Sciatic nerve (tissue), 2 donors: ENCODE measurements around the gene OR2J2. TPM values are rescaled to one million over a fixed set of nuclear protein-coding genes. Genes with fewer than 3 reads are reported as not detected.
A peak's percentile ranks its signal among the peaks of the same experiment; 100 is the strongest.
"Not testable (repeated sequence)": the region's sequence is repeated elsewhere in the genome, so short reads cannot be mapped to it uniquely, and the experiment has no call there.

Source experiments
- ATAC-seq: fragments of 200-7000 bp; cut with Tn5 transposase; one replicate; pipeline ENCODE4 v1.9.1; 2020; ENCODE audit warnings: mild to moderate bottlenecking, moderate library complexity
- DNase-seq: peaks from one replicate; pipeline ENCODE4 v3.0.0-alpha.2; 2020; ENCODE audit warnings: low spot score
- intact Hi-C: fragments of 100-400 bp; cut with DNase I; formaldehyde crosslinking; loops from one replicate; pipeline ENCODE4 v1.14.2; 2022
- total RNA-seq: library from RNA; stranded (reverse); fragmentation: NEBNext Ultra II Directional; extraction: Animal tissue kit (Norgen Biotek cat#: 25700); gene quantifications from one replicate; pipeline ENCODE4 v1.2.1, GENCODE V29; 2021
- donor health status: DM: no; HTN: no; CAD: no.
- donor health status: DM: no; HTN: no; CAD: no.

Gene OR2J2
- total RNA-seq = not detected

DNA sequence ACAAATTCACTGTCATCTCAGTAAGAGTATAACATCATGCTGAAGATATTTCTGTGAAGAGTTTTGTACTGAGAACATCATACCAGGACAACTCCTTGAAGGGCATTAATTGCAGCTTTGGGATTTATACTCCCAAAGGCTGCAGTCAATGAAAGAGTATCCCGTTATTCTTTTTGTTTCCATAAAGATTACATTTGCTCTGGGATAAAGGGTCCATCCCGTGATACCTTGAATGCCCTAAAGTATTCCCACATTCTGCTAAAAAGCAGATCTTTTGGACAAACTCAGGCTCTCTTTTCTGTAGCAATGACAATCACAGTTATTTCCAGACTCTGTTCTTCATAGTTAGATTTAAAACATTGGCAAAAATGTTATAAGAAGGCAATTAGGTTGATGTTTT lies at the start of gene OR2J2:
OR2J2 (plus strand) TSS at position 301 of the 400 bp plus-strand sequence. CDS start 2,729 bp downstream, outside the sequence.
- intact Hi-C loops, ATAC-seq, DNase-seq: not testable (repeated sequence)

GRCh38 chr6:29129326-29130012 lies 41.2 kb upstream of the OR2J2 start:
- no peak for DNase-seq
- intact Hi-C loops = no loop called here
- ATAC-seq = no peak

DNA sequence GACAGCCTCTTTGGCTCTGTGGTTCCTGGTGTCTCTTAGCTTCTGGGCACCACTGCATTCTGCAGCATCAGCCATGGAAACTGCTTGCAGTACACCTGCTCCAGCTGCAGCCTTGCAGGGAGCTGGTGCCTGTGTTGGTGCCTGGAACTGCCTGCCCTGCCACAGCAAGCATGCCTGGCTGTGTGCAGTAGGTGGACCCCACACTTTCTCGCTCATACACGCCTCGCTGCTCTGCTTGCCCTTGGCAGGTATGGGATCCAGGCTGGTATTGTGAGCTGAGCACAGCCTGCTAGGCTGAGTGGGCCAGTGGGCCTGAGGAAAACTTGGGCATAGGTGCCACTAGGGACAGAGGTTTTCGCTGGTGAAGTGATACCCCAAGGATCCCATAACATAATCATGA lies 40.1 kb upstream of the OR2J2 start:
- intact Hi-C loops = no loop called here
- no peak for ATAC-seq
- DNase-seq = no peak

GRCh38 chr6:29131691-29132090 lies 39.0 kb upstream of the OR2J2 start:
- DNase-seq (no peak), ATAC-seq (no peak)
- intact Hi-C loops = no loop called here

- ATAC-seq = no peak
- no peak for DNase-seq
- intact Hi-C loops = no loop called here
Measured at GRCh38 chr6:29137724-29138123, 33.0 kb upstream of the OR2J2 start.

DNA sequence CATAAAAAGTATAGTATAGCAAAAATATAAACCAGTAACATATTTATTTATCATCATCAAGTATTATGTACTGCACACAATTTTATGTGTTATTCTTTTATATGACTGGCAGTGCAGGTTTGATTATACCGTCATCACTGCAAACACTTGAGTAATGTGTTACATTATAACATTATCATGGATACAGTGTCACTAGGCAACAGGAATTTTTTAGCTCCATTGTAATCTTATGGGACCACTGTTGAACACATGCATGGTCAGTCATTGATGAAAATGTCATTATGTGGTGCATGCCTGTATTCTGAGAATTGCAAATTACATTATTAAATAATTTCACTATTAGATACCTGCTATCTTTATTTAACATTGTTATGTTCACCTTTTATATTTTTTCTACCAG lies 29.1 kb upstream of the OR2J2 start:
- DNase-seq (no peak), ATAC-seq (no peak)
- intact Hi-C loops = no loop called here

- DNase-seq (no peak), ATAC-seq (no peak)
- intact Hi-C loops = no loop called here
Measured at GRCh38 chr6:29142309-29142708, 28.4 kb upstream of the OR2J2 start.

GRCh38 chr6:29146179-29146578 lies 24.5 kb upstream of the OR2J2 start:
- DNase-seq = no peak
- intact Hi-C loops = no loop called here
- no peak for ATAC-seq

GRCh38 chr6:29147074-29147473 lies 23.6 kb upstream of the OR2J2 start:
- intact Hi-C loops = no loop called here
- no peak for DNase-seq
- no peak for ATAC-seq

GRCh38 chr6:29149444-29149843 lies 21.3 kb upstream of the OR2J2 start:
- DNase-seq, intact Hi-C loops, ATAC-seq: not testable (repeated sequence)

DNA sequence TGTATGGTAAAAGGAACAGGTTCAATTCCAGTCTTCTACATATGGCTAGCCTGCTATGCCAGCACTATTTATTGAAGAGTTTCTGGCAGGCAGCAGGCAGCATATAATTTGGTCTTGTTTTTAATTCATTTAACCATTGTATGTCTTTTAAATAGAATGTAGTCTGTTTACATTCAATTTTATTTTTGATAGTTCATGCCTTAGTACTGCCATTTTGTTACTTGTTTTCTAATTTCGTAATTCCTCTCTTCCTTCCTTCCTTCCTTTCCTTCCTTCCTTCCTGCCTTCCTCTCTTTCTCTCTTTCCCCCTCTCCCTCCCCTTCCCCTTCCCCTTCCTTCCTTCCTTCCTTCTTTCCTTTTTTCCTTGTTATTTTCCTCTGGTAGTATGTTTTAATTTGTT lies 17.6 kb upstream of the OR2J2 start:
- DNase-seq (no peak), ATAC-seq (no peak)
- intact Hi-C loops = loop anchor here (2.0 kb wide), 1 partner anchor 98 kb away; no protein-coding TSS in a partner anchor

DNA sequence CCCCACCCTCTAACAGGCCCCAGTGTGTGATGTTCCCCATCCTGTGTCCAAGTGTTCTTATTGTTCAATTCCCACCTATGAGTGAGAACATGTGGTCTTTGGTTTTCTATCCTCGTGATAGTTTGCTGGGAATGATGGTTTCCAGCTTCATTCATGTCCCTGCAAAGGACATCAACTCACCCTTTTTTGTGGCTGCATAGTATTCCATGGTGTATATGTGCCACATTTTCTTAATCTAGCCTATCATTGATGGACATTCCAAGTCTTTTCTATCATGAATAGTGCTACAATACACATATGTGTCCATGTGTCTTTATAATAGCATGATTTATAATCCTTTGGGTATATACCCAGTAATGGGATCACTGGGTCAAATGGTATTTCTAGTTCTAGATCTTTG lies 15.5 kb upstream of the OR2J2 start:
- ATAC-seq, DNase-seq, intact Hi-C loops: not testable (repeated sequence)

- intact Hi-C loops, DNase-seq, ATAC-seq: not testable (repeated sequence)
Measured at GRCh38 chr6:29159922-29160321, 10.8 kb upstream of the OR2J2 start.

DNA sequence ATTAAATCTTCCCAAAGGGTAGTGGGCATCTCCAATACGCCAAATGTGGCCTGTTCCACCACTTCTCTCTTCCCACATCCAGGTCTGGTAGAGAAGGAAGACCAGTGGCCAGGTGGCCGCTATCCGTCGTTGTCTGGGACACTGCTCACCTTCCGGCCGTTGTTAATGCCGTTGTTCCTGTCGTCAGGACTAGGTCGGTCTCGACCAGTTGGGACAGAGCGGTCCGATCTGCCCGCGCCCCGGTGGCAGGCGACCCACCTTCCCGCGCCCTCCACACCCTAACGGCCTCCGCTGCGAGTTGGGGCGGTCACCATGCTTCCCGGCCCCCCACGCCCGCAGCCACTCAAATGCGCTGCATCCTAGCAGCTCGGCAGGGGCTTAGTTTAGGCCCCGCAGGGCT lies 5.1 kb upstream of the OR2J2 start:
- intact Hi-C loops, DNase-seq, ATAC-seq: not testable (repeated sequence)

DNA sequence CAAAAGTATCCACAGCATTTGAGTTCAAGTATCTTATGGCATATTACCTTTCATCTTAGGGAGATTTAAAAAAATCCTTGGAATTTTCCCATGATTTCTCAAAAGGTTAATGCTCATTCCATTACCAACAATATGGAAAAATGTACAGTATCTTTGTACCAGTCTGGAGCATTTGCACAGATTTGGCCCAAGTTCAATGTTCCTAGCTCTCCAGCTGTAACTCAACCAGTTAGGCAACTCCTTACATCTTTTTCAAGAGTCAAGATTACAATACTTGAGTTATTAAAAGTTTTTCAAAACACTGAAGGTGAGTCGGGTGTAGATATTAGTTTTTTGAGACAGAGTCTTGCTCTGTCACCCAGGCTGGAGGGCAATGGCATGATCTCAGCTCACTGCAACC lies 1.0 kb downstream of the OR2J2 start:
- intact Hi-C loops = no loop called here
- DNase-seq (no peak), ATAC-seq (no peak)

DNA sequence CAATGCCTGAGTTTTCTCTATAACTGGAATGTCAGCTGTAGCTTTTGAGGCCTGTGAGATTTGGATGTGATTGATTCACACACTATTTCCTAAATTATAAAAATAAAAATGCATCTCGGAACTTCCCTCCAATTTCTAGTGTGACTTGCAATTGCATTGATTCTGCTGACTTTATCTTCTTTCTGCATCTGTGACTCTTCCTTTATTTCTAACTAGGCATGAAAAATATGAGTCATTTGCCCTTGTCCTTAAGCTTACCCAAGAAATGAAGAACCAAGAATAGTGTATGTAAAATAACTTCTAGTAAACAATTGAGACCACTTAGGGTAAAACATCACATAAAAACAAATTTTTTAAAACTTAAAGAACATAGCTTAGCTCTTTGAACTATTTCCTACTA lies 12.9 kb downstream of the OR2J2 start:
- intact Hi-C loops = no loop called here
- DNase-seq (no peak), ATAC-seq (no peak)

DNA sequence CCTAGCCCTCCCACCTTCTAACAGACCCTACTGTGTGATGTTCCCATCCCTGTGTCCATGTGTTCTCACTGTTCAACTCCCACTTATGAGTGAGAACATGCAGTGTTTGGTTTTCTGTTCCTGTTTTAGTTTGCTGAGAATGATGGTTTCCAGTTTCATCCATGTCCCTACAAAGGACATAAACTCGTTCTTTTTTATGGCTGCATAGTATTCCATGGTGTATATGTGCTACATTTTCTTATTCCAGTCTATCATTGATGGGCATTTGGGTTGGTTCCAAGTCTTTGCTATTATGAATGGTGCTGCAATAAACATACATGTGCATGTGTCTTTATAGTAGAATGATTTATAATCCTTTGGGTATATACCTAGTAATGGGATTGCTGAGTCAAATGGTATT lies 18.0 kb downstream of the OR2J2 start:
- DNase-seq, intact Hi-C loops, ATAC-seq: not testable (repeated sequence)

DNA sequence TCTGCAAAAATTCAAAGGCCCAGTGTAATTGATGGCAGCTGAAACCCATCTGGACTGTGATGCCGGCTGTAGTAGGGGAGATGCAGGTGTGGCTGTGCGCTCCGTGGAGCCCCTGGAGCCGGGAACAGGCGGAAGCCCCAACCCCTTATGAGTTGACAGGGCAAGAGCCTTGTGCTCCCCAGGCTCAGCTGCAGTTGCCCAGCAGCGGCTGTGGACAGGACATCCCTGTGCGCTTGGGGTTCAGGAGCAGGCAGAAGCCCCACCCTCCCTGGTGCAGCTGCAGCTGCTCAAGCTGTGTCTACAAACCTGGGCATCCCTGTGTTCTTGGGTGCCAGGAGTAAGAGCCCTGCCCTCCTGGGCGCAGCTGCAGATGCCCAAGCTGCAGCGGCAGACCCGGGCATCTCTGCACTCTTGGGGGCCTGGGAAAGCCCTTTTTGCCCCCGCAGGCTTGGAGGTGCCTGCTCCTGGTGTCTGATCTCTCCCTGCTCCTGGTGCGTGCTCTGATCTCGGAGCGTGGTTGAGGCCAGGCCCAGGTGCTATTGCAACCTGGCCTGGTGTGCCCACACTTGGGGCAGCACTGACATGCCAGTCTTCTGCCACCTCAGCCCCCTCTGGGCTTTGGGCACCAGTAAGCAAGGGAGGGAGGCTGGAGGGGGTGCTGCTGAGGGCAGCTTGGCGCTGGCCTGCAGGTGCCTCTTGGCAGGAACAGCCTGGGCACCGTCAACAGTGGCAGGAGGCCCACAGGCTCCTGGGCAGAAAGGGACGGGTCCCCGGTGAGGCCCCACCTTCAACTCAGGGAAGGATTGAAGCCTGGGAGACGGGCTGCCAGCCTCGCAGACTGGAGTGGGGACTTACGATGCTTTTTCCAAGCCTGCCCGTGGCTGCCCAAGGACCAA lies 30.3 kb downstream of the OR2J2 start:
- no peak for DNase-seq
- intact Hi-C loops = no loop called here
- ATAC-seq = peak; percentile 20

DNA sequence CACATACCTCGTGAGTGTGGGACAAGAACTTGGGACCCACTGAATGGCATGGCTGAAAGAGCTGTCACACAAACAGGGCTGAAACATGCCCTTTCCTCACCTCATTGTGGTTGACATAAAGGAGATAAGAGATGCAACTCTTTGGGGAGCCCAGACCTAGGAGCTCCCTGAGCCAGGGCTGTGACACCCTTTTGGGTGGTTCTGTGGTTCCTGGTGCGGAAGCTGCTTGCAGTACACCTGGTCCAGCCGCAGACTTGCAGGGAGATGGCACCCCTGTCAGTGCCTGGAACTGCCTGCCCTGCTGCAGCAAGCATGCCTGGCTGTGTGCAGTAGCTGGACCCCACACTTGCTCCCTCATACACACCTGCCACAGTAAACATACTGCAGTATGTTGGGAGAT lies 31.3 kb downstream of the OR2J2 start:
- intact Hi-C loops = no loop called here
- ATAC-seq = no peak
- no peak for DNase-seq

DNA sequence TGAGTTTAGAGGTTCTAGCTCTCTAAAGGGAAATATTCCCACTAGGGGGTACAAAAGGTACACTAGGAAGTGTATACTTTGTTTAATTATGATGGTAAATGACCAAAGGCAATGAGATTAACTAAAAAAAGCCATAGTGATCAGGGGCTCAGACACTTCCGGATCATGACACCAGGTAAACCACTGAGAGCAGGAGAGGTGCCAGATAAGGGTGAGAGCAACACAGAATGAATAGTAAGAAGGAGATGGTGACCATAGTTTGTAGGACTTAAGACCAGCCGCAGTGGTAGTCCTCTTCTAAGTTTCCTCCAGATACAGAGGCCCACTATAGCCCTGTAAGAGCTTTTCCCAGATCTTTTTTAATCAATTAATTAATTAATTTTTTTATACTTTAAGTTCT lies 40.8 kb downstream of the OR2J2 start:
- no peak for ATAC-seq
- DNase-seq = no peak
- intact Hi-C loops = no loop called here
